Measurements from ENCODE around the gene ZNRF3. TPM values are rescaled to one million over a fixed set of nuclear protein-coding genes. Genes with fewer than 3 reads are reported as not detected.

ZNRF3 gene
- total RNA-seq (1 to 10 TPM; 5.3 to 9.2 (median 7.3) TPM), polyA plus RNA-seq (1 to 10 TPM; 1.8 to 6.2 TPM)
- long read RNA-seq, donor 1, full-length matches to known transcripts, result 2 of 12 reads
- long read RNA-seq, donor 1, partial matches to known transcripts, result 8 of 12 reads
- long read RNA-seq, donor 1, other reads (novel, unspliced or antisense), result 2 of 12 reads
- long read RNA-seq, donor 2, partial matches to known transcripts, result 16 of 21 reads
- long read RNA-seq, donor 2, other reads (novel, unspliced or antisense), result 5 of 21 reads
- long read RNA-seq, donor 3, full-length matches to known transcripts, result 11 of 22 reads
- long read RNA-seq, donor 3, partial matches to known transcripts, result 7 of 22 reads
- long read RNA-seq, donor 3, other reads (novel, unspliced or antisense), result 4 of 22 reads

GRCh38 chr22:28882878-28883656 lies at the start of gene ZNRF3:
ZNRF3 (plus strand) TSS chr22:28883572; CDS start chr22:28883767, 195 bp downstream.
- Histone ChIP-seq H3K9me3 (no peaks in the 10 kb centered on the region), H3K4me1 (peaks cover 5 to 23% (median 17%) of the 10 kb centered on the region in 12 donors), H3K27me3 (peaks cover 0 to 9% (median 0%) of the 10 kb centered on the region in 9 donors), H3K4me3 (peak within 1 kb of the TSS; percentile 32 to 88 (median 66)), H3K36me3 (no peaks in the 10 kb centered on the region), H3K27ac (peak within 1 kb of the TSS in 10 of 12 donors; percentile 32 to 74 (median 68))
- peak in 1 of 2 donors; percentile 7 for TF ChIP-seq POLR2A (IDR thresholded peaks at IDR 0.05)
- no peak for TF ChIP-seq CTCF (IDR thresholded peaks at IDR 0.05)
- ATAC-seq (peak; percentile 96 to 98 (median 97)), DNase-seq (peak; percentile 92 to 97 (median 94))
- whole genome bisulfite sequencing, 4 donors, result 1 to 3% (median 2%) methylated on average over 6 to 85 of the region's 85 CpGs
- intact Hi-C loops (cut with DNase I), result loop anchor here in 4 of 10 donors (10.0 kb wide), 2 partner anchors 152 to 272 kb away; no protein-coding TSS in a partner anchor

GRCh38 chr22:28835630-28836189 lies 47.7 kb upstream of the ZNRF3 start:
- Histone ChIP-seq H3K4me3 (no peak overlapping the region), H3K4me1 (no peaks in the 10 kb centered on the region), H3K27ac (no peak overlapping the region), H3K36me3 (peaks cover 0 to 7% (median 0%) of the 10 kb centered on the region in 9 donors), H3K9me3 (no peaks in the 10 kb centered on the region), H3K27me3 (no peaks in the 10 kb centered on the region)
- intact Hi-C loops (cut with DNase I), result loop anchor here in 5 of 10 donors (10.0 kb wide), 2 partner anchors 811 to 821 kb away; no protein-coding TSS in a partner anchor
- 87 to 89% (median 88%) methylated on average over 8 to 11 of the region's 11 CpGs for WGBS, 4 donors
- DNase-seq (no peak), ATAC-seq (no peak)
- TF ChIP-seq POLR2A (IDR thresholded peaks at IDR 0.05), result no peak
- TF ChIP-seq CTCF (IDR thresholded peaks at IDR 0.05), result no peak

GRCh38 chr22:28837640-28838039 lies 45.7 kb upstream of the ZNRF3 start:
- Histone ChIP-seq H3K27ac (no peak overlapping the region), H3K4me1 (no peaks in the 10 kb centered on the region), H3K9me3 (no peaks in the 10 kb centered on the region), H3K4me3 (no peak overlapping the region), H3K36me3 (peaks cover 0 to 3% (median 0%) of the 10 kb centered on the region in 9 donors), H3K27me3 (no peaks in the 10 kb centered on the region)
- ATAC-seq, result no peak
- no peak for TF ChIP-seq CTCF (IDR thresholded peaks at IDR 0.05)
- TF ChIP-seq POLR2A (IDR thresholded peaks at IDR 0.05), result no peak
- intact Hi-C loops (cut with DNase I), result loop anchor here in 5 of 10 donors (10.0 kb wide), 2 partner anchors 813 to 823 kb away; no protein-coding TSS in a partner anchor
- 85 to 96% (median 91%) methylated on average over 6 of the region's 6 CpGs for WGBS, 4 donors
- DNase-seq, result no peak
